Heart left ventricle (tissue), 13 donors: ENCODE measurements around the gene GARIN5B.

Source experiments
- CTCF ChIP-seq, 12 donors: fragments of 200-600 bp; sonication (generic) in 4 of 12; IDR thresholded peaks; one replicate each; pipeline versions ENCODE4 v1.5.0 to v1.8.0; 2018 to 2022; ENCODE audit warnings: antibody characterized with exemption in 12 of 12, mild to moderate bottlenecking in 5 of 12
- POLR2A ChIP-seq, 2 donors: fragments of 450-650 bp; IDR thresholded peaks; one replicate each; pipeline ENCODE4 v1.6.1; 2017; ENCODE audit warnings: antibody characterized with exemption in 2 of 2, mild to moderate bottlenecking in 2 of 2, moderate library complexity in 2 of 2
- donor health status: ischemic (EF 13 %, LVEDD 7.1; RV severe dilation, severe dysfunction).
- donor health status: DM: no; HTN: yes; CAD: no.
- donor health status: DM: no; HTN: no; CAD: no.
- donor health status: ischemic (EF 25% LVEDD 6.9; RV normal size, moderate dysfunction).
- donor health status: ischemic (EF 25% LVEDD 5.7; RV mildly dilated, moderate dysfunction).
- donor health status: ischemic (EF 35%, LVEDD 5.7; RV mildly dilated, moderate dysfunction).
- donor health status: nonischemic (EF 11% LVEDD 7.7; RV severe dilation, severe dysfunction).
- donor health status: DM: yes; HTN: yes; CAD: no.
- donor health status: PGD.
- donor health status: ischemic (EF 29% LVEDD 5.4; RV normal size, mild dysfunction).
- donor health status: nonischemic (EF 23%, LVEDD 6.1; RV moderate dilation, normal function).

GRCh38 chr19:55315956-55316525 is 47.0 kb downstream of the GARIN5B start:
- no peak for TF ChIP-seq CTCF (IDR thresholded peaks at IDR 0.05)
- TF ChIP-seq POLR2A (IDR thresholded peaks at IDR 0.05): no peak
